Non-pigmented ciliary epithelial cell (primary cell): ENCODE measurements around the gene RPL7A.

ENCODE experiments used
- DNase-seq: peaks from one replicate; pipeline ENCODE4 v3.0.0-alpha.2; 2010; ENCODE audit warnings: low read depth

The RPL7A gene

DNA sequence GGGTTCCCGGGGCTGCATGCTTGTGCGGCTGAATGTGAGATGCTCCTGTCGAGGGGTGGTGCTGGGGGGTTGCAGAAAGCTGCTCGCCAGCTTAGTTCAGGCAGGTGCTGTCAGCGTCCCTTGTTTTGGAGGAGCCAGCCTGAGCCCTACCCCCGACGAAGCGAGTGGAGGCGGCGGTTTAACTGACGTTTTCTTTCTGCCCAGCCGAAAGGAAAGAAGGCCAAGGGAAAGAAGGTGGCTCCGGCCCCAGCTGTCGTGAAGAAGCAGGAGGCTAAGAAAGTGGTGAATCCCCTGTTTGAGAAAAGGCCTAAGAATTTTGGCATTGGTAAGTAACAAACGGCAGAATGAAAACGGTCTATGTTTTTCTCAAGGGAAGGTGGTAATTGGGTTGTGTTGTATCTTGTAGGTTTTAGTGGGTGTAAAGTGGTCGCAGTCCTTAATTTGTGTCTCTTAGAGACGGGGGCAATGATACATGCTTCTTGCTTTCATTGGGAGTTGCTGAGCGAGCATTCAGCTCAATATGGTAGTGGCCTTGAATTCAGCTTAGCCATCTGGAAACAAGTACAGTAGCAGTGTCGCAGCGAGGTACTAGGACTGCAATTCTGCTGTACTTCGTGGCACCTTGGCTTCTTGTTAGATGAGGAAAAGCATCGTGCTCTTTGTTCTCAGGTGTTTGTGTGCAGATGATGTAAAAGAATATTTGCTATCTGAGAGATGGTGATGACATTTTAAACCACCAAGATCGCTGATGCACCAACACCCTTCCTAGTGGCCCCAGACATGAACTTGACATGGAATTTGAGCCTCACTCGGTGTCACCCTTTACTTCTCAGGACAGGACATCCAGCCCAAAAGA is 928 bp downstream of the RPL7A start:
- no peak for DNase-seq

GRCh38 chr9:133349965-133350616 is 2.1 kb downstream of the RPL7A start:
- DNase-seq, result no peak

GRCh38 chr9:133351526-133351907 is 3.5 kb downstream of the RPL7A start:
- DNase-seq, result no peak

DNA sequence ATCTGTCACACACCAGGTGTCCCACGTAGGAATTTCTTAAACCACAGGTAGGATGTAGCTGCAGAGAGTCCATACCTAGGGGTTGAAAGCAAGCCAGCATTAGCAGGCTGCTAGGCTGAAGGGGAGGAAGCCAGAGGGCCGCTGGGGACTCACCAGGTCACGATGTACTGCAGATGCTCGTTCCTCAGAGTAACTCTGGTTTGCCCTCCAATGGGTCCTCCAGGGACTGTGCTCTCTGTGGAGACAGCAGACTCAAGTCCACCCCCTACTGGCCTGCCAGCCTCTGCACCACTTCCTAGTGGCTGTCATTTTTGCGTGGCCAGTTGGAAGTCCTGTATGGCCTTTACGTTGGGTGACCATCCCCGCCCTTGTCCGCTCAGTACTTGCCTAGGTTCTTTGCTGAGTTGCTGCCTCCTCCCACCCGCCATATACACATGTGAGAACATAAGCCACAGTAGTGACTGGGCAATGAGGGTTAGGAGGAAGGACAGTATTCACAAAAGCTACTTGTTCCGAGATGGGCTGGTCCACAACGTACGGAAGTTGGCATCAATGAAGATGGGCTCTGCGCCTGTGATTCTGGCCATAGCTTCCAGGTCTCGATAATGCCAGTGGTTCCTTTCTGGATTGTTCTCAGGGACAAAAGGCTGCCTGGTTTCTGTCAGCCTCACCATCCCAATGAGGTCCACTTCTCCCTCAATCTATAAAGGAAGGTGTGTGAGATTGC is 4.1 kb downstream of the RPL7A start:
- no peak for DNase-seq

DNA sequence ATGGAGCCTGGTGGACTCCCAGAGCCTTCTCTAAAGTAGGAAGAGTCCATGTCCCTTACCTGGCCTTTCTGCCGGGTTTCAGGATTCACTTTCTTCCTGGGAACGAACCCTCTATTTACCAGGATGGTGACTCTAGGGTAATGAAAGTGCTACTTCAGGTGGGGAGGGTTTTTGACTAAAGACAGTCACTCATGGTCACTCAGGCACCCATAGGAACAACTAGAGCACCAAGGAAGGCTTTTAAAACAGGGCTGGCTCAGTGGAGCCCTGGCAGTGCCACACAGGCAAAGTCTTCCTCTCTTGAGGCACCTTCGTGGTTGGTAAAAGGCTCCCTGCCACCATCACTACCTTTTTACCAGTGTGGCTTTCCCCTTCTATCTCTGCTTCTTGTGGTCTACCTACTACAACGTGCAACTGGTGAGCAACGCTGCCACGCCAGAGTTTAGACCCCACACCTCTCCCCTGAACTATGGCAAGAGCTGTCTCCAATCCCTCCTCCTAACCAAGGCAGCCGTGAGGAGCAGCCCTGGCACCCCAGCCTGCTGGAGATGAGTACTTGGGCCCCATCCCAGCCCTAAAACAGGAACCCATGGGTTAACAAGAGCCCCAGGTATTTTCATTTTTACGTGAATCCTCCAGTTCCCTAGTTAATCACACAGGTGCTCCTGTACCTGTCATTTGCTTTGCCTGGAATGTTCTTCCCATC is 4.8 kb downstream of the RPL7A start:
- no peak for DNase-seq

- DNase-seq, result no peak
Measured at GRCh38 chr9:133353548-133353947, 5.5 kb downstream of the RPL7A start.

DNA sequence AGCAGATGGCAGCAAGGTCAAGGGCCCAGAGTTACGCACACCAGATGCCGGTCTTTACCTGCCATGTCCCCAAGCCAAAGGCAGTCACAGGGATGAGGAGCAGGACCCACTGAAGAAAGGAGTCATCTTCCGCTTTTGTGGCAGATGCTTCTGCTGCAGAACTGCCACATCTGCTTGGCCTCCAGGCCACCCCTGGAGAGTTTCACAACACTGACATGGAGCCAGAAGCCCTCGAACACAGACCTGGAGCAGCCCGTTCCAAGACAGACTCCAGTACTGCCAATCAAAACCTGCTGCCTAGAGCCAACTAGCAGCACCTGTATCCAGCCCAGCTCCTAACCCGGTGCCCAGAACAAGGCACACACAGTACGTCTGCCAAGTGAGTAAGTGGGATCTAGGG is 6.7 kb downstream of the RPL7A start:
- DNase-seq, result no peak

- no peak for DNase-seq
Measured at GRCh38 chr9:133355881-133356357, 7.9 kb downstream of the RPL7A start.

DNA sequence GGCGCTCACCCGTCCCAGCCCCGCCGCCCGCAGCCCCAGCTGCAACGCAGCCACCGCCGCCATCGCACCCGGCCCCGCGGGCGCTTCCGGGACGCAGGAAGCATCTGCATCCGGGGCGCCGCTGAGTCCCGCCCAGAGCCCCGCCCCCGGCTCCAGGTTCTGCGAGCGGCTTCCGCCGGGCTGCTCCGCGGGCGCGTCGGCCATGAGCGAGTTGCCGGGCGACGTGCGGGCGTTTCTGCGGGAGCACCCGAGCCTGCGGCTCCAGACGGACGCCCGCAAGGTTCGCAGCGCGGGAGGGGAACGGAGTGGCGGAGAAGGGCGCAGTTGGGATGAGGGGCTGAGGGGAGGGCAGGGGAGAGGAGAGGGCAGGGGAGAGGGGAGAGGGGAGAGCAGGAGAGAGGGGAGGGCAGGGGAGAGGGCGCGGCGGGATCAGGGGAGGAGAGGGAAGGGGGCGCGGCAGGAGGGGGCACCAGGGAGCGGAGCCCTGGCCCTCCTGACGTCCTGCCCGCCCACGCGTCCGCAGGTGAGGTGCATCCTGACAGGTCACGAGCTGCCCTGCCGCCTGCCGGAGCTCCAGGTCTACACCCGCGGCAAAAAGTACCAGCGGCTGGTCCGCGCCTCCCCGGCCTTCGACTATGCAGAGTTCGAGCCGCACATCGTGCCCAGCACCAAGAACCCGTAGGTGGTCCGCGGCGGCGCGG is 8.5 kb downstream of the RPL7A start, which contains the start of the genes SURF1 and SURF2:
SURF1 (minus strand) TSS at position 97 of the 701 bp plus-strand sequence; CDS start at position 63, 34 bp downstream.
SURF2 (plus strand) TSS at position 160 of the 701 bp plus-strand sequence; CDS start at position 203, 43 bp downstream.
- no peak for DNase-seq

DNA sequence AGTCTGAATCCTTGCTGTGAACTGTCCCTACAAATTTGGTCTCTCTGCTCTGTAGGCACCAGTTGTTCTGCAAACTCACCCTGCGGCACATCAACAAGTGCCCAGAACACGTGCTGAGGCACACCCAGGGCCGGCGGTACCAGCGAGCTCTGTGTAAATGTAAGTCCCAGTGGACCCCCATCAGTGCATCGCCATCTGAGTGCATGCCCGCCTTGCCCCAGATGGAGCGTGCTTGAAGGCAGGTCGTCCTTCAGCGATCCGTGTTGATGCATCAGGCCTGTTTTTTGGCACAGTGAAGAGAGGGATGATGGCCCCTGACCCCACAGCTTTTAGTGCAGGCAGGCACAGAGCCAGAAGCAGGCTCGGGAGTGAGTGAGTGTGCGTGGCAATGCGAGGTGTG is 9.6 kb downstream of the RPL7A start:
- no peak for DNase-seq

DNA sequence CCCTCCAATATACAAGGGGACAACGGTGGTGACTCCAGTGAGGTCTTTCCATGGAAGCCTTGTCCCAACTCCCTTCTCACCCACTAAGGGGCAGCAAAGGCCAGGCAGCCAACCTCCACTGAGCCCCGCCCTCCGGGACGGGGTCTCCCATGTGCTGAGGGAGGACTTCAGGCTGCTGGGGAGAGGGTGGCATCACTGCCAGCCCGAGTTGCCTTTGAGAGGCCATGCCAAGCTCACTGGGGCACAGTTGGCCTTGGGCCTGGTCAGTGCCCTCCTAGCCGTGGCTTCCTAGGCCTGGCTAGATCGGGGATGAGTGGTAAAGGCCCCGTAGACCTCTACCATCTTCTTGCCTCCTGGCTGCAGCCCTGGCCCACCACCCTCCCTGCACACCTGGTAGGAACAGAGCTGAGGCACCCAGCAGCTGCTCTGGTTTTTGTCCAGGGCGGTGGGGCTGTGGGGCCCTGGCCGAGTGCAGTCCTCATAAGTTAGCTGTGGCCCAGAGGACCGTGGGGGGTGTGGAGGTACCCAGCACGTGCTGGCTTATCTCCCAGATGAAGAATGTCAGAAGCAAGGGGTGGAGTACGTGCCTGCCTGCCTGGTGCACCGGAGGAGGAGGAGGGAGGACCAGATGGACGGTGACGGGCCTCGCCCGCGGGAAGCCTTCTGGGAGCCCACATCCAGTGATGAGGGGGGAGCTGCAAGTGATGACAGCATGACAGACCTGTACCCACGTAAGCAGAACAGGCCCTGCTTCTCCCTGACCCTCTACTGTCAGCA is 11.6 kb downstream of the RPL7A start:
- DNase-seq, result no peak

- DNase-seq, result no peak
Measured at GRCh38 chr9:133360400-133361393, 12.7 kb downstream of the RPL7A start.

DNA sequence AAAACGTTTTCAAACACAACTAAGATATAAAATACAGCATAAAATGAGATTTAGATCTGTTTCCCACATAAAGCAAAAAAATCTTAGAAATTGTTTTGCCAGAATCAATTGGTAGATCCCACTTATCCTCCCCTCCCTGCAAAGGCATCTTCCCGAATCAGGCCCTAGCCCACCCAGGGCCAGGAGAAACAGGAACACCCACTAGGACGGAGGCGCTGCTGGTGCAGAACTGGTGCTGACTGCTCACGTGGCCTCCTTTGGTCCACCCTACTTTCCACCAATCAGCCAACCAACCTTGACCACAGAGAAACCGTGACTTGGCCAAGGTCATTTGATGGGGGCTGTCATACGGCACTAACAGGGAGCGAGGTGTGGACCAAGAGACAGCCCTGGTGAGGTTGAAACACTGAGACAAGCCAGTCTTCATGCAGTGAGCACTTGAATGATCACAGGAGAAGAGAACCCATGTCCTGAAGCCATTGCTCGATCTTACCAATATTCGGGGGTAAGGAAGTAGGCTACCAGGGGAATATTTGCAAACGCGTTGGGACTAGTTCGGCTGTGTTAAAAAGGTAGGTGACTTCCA is 13.6 kb downstream of the RPL7A start:
- no peak for DNase-seq

- DNase-seq, result no peak
Measured at GRCh38 chr9:133362359-133363044, 14.5 kb downstream of the RPL7A start.

GRCh38 chr9:133366435-133366834 is 18.4 kb downstream of the RPL7A start:
- DNase-seq, result no peak

DNA sequence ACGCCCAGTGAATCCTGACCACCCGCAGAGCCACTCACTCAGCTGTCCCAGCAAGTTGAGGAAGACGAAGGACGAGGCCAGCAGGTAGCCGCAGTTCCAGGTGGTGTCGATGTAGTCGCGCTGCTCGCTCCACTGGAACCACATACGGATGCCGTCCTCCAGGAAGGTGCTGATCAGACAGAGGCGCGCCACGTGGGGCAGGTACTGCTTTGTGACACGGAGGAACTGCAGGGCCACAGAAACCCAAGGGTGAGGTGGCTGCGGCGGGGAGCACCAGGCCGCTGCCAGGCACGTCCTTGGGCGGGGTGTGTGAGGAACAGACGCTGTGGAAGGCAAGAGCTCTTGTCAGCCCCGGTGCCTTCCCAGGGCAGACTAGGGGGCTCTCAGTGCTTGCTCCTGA is 19.2 kb downstream of the RPL7A start:
- DNase-seq, result no peak

- no peak for DNase-seq
Measured at GRCh38 chr9:133367778-133368177, 19.8 kb downstream of the RPL7A start.

- DNase-seq, result no peak
Measured at GRCh38 chr9:133368249-133368881, 20.3 kb downstream of the RPL7A start.
